Coronary artery (tissue), 2 donors: ENCODE results near the gene UPK3A.
A peak's percentile ranks its signal among the peaks of the same experiment; 100 is the strongest.

Source experiments
- DNase-seq: peaks from one replicate; pipeline ENCODE4 v3.0.0-alpha.2; 2017; ENCODE audit warnings: low spot score
- H3K27ac ChIP-seq, 2 donors: fragments of 200-600 bp; sonication (generic); one replicate each; pipeline ENCODE4 v1.5.1; 2016 to 2019
- H3K4me3 ChIP-seq: fragments of 200-600 bp; sonication (generic); 2 replicates; pipeline ENCODE4 v1.5.1; 2016; ENCODE audit warnings: mild to moderate bottlenecking, moderate library complexity
- CTCF ChIP-seq: fragments of 200-600 bp; sonication (generic); IDR thresholded peaks from one replicate; pipeline ENCODE4 v1.5.1; 2019; ENCODE audit warnings: antibody characterized with exemption

UPK3A gene

DNA sequence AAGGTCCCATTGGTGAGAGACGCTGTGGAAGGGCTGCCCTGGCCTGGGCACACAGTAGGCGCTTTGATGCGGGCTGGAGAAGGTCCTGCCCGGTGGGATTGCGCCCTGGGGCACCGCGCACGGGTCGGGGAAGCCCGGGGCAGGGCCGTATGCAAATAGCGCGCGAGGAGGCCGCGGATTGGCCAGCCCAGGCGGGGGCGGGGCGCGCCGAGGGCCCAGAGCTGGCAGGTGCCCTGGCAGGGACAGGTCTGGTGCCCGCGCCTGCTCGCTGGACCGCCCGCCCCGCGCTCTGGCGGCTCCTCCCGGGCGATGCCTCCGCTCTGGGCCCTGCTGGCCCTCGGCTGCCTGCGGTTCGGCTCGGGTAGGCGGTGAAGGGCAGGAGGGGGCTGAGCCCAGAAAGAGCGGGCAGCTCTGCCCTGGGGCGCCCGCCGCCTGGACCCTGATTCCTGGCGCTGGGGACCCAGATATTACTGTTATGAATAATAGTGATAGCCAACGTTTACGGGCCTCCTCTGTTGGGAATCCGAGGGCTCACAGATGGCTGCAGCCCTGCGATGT lies at the start of gene UPK3A:
Gene UPK3A, plus strand, starts transcription at position 245 of the 558 bp plus-strand sequence. Its CDS starts 65 bp downstream, at position 310.
- no peak for DNase-seq
- Histone ChIP-seq H3K27ac (no peak within 1 kb of the TSS), H3K4me3 (peak within 1 kb of the TSS; percentile 65)

GRCh38 chr22:45235101-45235777 lies 49.5 kb upstream of the UPK3A start:
- DNase-seq, result no peak
- no peak overlapping the region for H3K4me3 ChIP-seq
- TF ChIP-seq CTCF, result no peak
- H3K27ac ChIP-seq, result peak overlapping the region in 1 of 2 donors; percentile 61

More for the DNA sequence above, at the start of gene UPK3A:
- TF ChIP-seq CTCF, result no peak

DNA sequence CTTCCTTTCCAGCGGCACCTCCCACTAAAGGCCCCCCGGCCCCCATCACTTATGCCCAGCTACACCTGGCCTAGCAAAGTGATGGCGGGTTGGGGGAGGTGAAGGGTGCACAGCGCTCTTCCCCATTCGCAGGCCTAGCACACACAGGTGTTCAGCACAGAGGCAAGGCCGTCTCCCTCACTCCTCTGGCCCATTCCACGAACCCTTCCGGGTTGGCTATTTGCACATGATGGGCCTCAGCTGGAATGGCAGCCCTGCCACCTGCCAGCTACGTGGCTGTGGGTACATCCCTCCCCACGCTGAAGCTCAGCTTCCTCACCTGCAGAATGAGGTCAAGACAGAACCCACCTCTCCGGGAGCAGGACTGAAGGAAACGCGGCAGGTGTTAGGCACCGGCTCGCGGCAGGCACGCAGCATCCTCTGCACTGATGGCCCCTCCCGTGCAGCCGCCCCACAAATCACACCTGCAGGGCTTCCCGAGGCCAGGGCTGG lies 48.9 kb upstream of the UPK3A start:
- TF ChIP-seq CTCF, result no peak
- Histone ChIP-seq H3K27ac (peak overlapping the region in 1 of 2 donors; percentile 61), H3K4me3 (no peak overlapping the region)
- DNase-seq, result no peak

- TF ChIP-seq CTCF, result no peak
- no peak for DNase-seq
- no peak overlapping the region for H3K4me3 ChIP-seq
- no peak overlapping the region for H3K27ac ChIP-seq
Observed at GRCh38 chr22:45237065-45237990, 47.4 kb upstream of the UPK3A start.

DNA sequence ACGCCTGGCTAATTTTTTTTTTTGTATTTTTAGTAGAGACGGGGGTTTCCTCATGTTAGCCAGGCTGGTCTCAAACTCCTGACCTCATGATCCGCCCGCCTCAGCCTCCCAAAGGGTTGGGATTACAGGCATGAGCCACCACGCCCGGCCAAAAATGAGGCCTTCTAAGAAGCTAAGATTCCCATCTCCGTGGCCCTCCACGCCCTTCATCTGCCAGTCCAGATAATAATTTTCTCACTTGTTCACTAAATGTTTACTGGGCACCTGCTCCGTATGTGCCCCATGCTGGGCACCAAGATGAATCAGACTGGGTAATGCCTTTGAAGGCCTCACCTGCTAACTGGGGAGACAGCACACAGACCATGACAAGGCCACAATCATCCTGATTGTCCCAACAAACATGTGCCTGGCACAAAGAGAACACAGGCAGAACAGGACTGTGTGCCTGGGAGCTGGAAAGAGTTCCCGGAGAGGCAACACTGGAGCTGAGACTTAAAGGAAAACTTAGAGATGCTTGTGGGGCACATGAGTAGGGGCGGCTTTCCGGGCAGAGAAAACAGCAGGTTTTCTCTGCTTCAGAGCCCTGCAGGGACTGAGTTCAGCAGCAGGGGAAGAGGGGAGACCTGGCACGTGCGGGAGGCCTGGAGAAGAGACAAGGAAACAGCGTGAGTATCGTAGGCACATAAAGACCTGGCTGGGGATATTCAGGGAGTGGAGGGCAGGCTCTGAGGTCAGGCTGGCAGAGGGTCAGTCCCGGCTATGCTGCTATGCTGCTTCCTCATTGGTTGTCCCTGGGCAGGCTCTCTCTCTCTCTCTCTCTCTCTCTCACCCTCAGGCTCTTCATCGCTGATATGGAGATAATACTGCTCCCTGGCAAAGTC lies 46.4 kb upstream of the UPK3A start:
- TF ChIP-seq CTCF, result no peak
- no peak for DNase-seq

DNA sequence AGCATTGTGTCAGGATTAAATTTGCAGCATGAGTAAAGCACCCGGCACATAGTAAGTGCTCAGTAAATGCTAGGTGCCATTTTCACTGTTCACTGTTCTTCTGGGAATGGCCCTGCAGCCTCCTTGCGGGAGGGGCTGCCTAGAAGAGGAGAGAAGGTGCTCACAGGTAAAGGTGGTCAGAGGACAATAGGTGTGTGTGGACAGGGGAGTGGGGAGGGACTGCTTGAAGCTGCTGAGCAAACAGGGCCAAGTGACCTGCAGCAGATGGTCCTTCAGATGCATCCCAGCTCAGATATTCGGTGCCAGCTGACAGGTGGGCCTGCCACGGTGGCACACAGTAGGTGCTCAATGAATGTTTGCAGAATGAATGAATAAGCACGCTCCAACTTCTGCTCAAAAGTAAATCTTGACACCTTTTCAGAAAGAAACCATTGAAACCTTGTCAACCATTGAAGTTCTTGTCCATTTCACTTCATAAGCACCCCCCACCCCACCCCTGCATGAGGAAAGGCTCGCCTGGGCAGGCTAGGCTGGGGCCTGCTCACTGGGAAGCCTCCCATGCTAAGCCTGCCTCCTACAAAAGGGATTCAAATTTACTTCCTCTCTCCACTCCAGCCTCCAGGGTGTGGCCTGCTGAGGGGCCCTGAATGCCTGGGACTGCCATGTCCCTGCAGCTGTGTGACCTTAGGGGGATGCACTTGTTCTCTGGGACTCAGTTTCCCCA lies 45.6 kb upstream of the UPK3A start:
- no peak for DNase-seq
- Histone ChIP-seq H3K4me3 (peak overlapping the region; percentile 75), H3K27ac (no peak overlapping the region)
- TF ChIP-seq CTCF, result no peak

More for the DNA sequence above, 46.4 kb upstream of the UPK3A start:
- no peak overlapping the region for H3K4me3 ChIP-seq
- H3K27ac ChIP-seq, result no peak overlapping the region
